Endothelial cell of umbilical vein (primary cell): ENCODE results near the gene CNTNAP4. TPM values are rescaled to one million over a fixed set of nuclear protein-coding genes. Genes with fewer than 3 reads are reported as not detected.

Source experiments
- BruUV-seq: library from RNA; stranded (reverse); fragments of 400-500 nt; replicated peaks from 2 replicates; lab custom pipeline; 2021; lab: Mats Ljungman, UMichigan
- CTCF ChIA-PET: fragments of 300-600, 350-600 bp; sonication (Branson Sonifier 250); formaldehyde crosslinking; loops from one replicate; lab custom pipeline; 2021; ENCODE audit warnings: antibody characterized with exemption, inconsistent platforms; lab: Charles Lee
- POLR2A ChIA-PET: fragments of 300-600, 350-600 bp; sonication (Branson Sonifier 250); formaldehyde crosslinking; loops from one replicate; lab custom pipeline; 2021; ENCODE audit warnings: antibody characterized with exemption, inconsistent platforms; lab: Charles Lee
- DNase-seq: peaks from one replicate; pipeline ENCODE4 v3.0.0-alpha.2; 2011; ENCODE audit warnings: low read depth, low spot score
- FAIRE-seq: peaks from 2 replicates; lab custom pipeline; 2011; peaks lifted over from hg19 to GRCh38; lab: Jason Lieb, UNC
- H2AFZ ChIP-seq: 2 replicates; pipeline ENCODE4 v1.6.0; 2012; ENCODE audit warnings: low read depth, low read length, control low read depth, inconsistent platforms
- H3K27ac ChIP-seq: 2 replicates; pipeline ENCODE4 v1.5.1; 2011; ENCODE audit warnings: low read depth, mild to moderate bottlenecking, control low read depth, low read length, moderate library complexity; ENCODE audit not compliant: insufficient read depth
- H3K27me3 ChIP-seq, 2 experiments: 2 replicates each; pipeline versions ENCODE4 v1.6.0 to v1.6.1; 2011; ENCODE audit warnings: low read length in 2 of 2, mixed read lengths in 1 of 2; ENCODE audit not compliant: control insufficient read depth in 2 of 2, insufficient read depth in 2 of 2
- H3K36me3 ChIP-seq, 2 experiments: 2 replicates in 1 of 2; 3 replicates in 1 of 2; pipeline ENCODE4 v1.5.1; 2011; ENCODE audit warnings: low read length in 2 of 2, mild to moderate bottlenecking in 1 of 2, moderate library complexity in 1 of 2; ENCODE audit not compliant: control insufficient read depth in 2 of 2, insufficient read depth in 2 of 2; ENCODE audit errors: extremely low read depth in 1 of 2
- H3K4me1 ChIP-seq: 3 replicates; pipeline ENCODE4 v1.5.1; 2011; ENCODE audit warnings: mild to moderate bottlenecking, low read length; ENCODE audit not compliant: control insufficient read depth, insufficient read depth; ENCODE audit errors: extremely low read depth
- H3K4me2 ChIP-seq: 2 replicates; pipeline ENCODE4 v1.6.1; 2011; ENCODE audit warnings: low read length, control low read depth, mixed read lengths; ENCODE audit not compliant: insufficient read depth
- H3K4me3 ChIP-seq, 3 experiments: fragments of 200-600 bp in 1 of 3; sonication (generic), shearing (Covaris generic) in 1 of 3; replicated peaks in 1 of 3; 2 replicates each; pipeline ENCODE4 v1.5.1; 2011 to 2016; ENCODE audit warnings: control low read depth in 3 of 3, low read length in 3 of 3, mild to moderate bottlenecking in 2 of 3, inconsistent platforms in 1 of 3, low read depth in 1 of 3, moderate library complexity in 1 of 3; ENCODE audit not compliant: insufficient read depth in 1 of 3
- H3K79me2 ChIP-seq: 2 replicates; pipeline ENCODE4 v1.6.0; 2012; ENCODE audit warnings: low read length, inconsistent platforms; ENCODE audit not compliant: control insufficient read depth, insufficient read depth
- H3K9ac ChIP-seq: replicated peaks from 2 replicates; pipeline ENCODE3; 2011; ENCODE audit warnings: low read length, control low read depth; ENCODE audit not compliant: insufficient read depth; ENCODE audit errors: extremely low read depth
- H3K9me1 ChIP-seq: replicated peaks from 3 replicates; pipeline ENCODE4 v1.6.0; 2011; ENCODE audit warnings: mild to moderate bottlenecking, low read length; ENCODE audit not compliant: control insufficient read depth, insufficient read depth; ENCODE audit errors: extremely low read depth
- H3K9me3 ChIP-seq: replicated peaks from 2 replicates; pipeline ENCODE4 v1.5.1; 2012; ENCODE audit warnings: low read length, inconsistent platforms; ENCODE audit not compliant: control insufficient read depth, insufficient read depth
- H4K20me1 ChIP-seq: replicated peaks from 2 replicates; pipeline ENCODE3; 2011; ENCODE audit warnings: mild to moderate bottlenecking, low read length; ENCODE audit not compliant: control insufficient read depth, insufficient read depth; ENCODE audit errors: extremely low read depth
- EZH2 ChIP-seq: IDR thresholded peaks from 2 replicates; pipeline ENCODE4 v1.6.1; 2012; ENCODE audit warnings: borderline replicate concordance, low read depth, mild to moderate bottlenecking, moderate library complexity, low read length, inconsistent platforms; ENCODE audit not compliant: severe bottlenecking
- FOS ChIP-seq: IDR thresholded peaks from 2 replicates; pipeline ENCODE4 v1.6.1; 2011; ENCODE audit warnings: mild to moderate bottlenecking, low read length, moderate library complexity, borderline replicate concordance; ENCODE audit not compliant: insufficient read depth
- GATA2 ChIP-seq: IDR thresholded peaks from 2 replicates; pipeline ENCODE4 v1.7.0; 2011; ENCODE audit warnings: low read depth, mild to moderate bottlenecking, moderate library complexity, mixed read lengths, low read length; ENCODE audit not compliant: insufficient read length, insufficient read depth
- JUN ChIP-seq: IDR thresholded peaks from 2 replicates; pipeline ENCODE4 v1.6.1; 2011; ENCODE audit warnings: borderline replicate concordance, low read depth; ENCODE audit not compliant: insufficient read length, insufficient read depth
- MYC ChIP-seq: IDR thresholded peaks from one replicate; pipeline ENCODE4 v1.6.1; 2011; ENCODE audit warnings: mild to moderate bottlenecking, low read depth, low read length
- POLR2AphosphoS5 ChIP-seq: IDR thresholded peaks from 2 replicates; pipeline ENCODE4 v1.6.1; 2012; ENCODE audit warnings: low read depth, mild to moderate bottlenecking, control low read depth, low read length, moderate library complexity; ENCODE audit not compliant: insufficient read depth
- dilution Hi-C: fragments of 300-500 bp; cut with MboI; formaldehyde crosslinking; loops from one replicate; pipeline ENCODE4 v1.15.0; 2019; ENCODE audit warnings: low sequenced_read_pairs; ENCODE audit not compliant: extremely low pct_ligation_motif_present
- intact Hi-C: fragments of 100-400 bp; cut with micrococcal nuclease; formaldehyde crosslinking; loops from one replicate; pipeline ENCODE4 v1.10.0; 2022
- polyA plus RNA-seq, 4 experiments: library from polyadenylated mRNA; depleted of rRNA in 3 of 4; stranded (reverse) in 3 of 4; unstranded in 1 of 4; fragments of >200 nt; gene quantifications; 2 replicates each; pipeline versions ENCODE4 v1.2.1 to v1.2.3, GENCODE V29; 2011 to 2012; ENCODE audit warnings: missing spikeins in 1 of 4
- total RNA-seq: library from RNA; stranded (reverse); gene quantifications from 2 replicates; pipeline ENCODE4 v1.2.3, GENCODE V29; 2021
- TF ChIP-seq, protein P1 (sequence below): IDR thresholded peaks from 2 replicates; pipeline ENCODE4 v1.6.1; 2011; ENCODE audit not compliant: insufficient read depth, insufficient read length
- TF ChIP-seq, protein P2 (sequence below), 2 donors: IDR thresholded peaks; 1 replicate in 1 of 2; 2 replicates in 1 of 2; pipeline ENCODE4 v1.5.1; 2011; ENCODE audit warnings: low read length in 2 of 2, mild to moderate bottlenecking in 2 of 2, moderate library complexity in 2 of 2, control low read depth in 1 of 2, inconsistent platforms in 1 of 2, low read depth in 1 of 2; ENCODE audit not compliant: insufficient read depth in 1 of 2; ENCODE audit errors: extremely low read depth in 1 of 2

Gene CNTNAP4
- total and polyA plus RNA-seq, 2 donors (not counting 3 experiments of a cell fraction or from before 2014, with no cell fraction given) = not detected

DNA sequence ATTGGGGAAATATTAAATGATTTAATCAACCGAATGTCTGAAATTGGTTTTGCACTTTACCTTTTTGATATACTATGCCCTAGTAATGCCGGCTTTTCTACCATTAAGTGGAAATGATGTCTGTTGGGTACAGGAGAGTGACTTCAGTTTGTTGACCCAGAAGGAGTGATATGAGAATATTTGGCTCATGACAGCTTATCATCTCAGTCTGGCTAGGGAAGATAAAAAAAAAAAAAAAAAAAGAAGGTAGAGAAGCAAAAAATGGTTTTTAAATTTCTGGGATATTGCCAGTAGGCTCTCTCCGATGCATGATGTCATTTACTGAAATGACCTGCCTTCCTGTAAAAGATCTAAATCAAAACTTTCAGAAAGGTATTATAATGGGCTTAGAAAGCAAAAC, 69.0 kb downstream of the CNTNAP4 start:
- FAIRE-seq (no peak), DNase-seq (no peak)
- Histone ChIP-seq H3K4me1 (no peaks in the 10 kb centered on the region), H3K4me2 (no peak overlapping the region), H3K9me1 (no peaks in the 10 kb centered on the region), H3K9ac (no peak overlapping the region), H3K79me2 (no peaks in the 10 kb centered on the region), H3K9me3 (no peaks in the 10 kb centered on the region), H2AFZ (no peak overlapping the region), H3K4me3 (no peak overlapping the region), H3K27ac (no peak overlapping the region), H4K20me1 (no peaks in the 10 kb centered on the region), H3K36me3 (no peaks in the 10 kb centered on the region), H3K27me3 (no peaks in the 10 kb centered on the region)
- no peak for TF ChIP-seq POLR2AphosphoS5
- TF ChIP-seq GATA2 = no peak
- TF ChIP-seq JUN = no peak
- TF ChIP-seq, protein P1, sequence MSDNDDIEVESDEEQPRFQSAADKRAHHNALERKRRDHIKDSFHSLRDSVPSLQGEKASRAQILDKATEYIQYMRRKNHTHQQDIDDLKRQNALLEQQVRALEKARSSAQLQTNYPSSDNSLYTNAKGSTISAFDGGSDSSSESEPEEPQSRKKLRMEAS = no peak
- no peak for TF ChIP-seq EZH2
- no peak for TF ChIP-seq FOS
- intact Hi-C loops (no loop called here), dilution Hi-C loops (no loop called here)
- ChIA-PET CTCF (no interaction called here), POLR2A (no interaction called here)
- no TSS peak for BruUV-seq

DNA sequence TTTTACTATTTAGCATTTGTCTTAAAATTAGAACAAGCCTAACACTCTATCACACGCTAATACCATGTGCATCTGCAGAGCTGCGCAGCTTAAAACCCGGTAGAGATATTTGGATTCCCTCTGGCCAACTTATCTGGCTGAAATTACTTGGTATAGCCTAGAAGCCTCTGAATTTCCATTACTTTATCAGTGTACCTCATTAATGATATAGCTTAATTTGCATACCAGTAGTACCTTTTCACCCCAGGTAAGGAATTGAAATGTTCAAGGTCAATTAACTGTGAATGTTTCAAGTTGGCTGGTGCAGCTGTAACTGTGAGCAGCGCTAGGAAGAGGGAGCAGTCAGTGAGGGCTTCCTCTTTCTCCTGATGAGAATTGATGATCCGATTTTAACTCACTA, 74.2 kb downstream of the CNTNAP4 start:
- TF ChIP-seq GATA2 = no peak
- TF ChIP-seq MYC = no peak
- TF ChIP-seq FOS = no peak
- TF ChIP-seq EZH2 = no peak
- TF ChIP-seq JUN = no peak
- TF ChIP-seq, protein P1 = no peak
- TF ChIP-seq, protein P2, sequence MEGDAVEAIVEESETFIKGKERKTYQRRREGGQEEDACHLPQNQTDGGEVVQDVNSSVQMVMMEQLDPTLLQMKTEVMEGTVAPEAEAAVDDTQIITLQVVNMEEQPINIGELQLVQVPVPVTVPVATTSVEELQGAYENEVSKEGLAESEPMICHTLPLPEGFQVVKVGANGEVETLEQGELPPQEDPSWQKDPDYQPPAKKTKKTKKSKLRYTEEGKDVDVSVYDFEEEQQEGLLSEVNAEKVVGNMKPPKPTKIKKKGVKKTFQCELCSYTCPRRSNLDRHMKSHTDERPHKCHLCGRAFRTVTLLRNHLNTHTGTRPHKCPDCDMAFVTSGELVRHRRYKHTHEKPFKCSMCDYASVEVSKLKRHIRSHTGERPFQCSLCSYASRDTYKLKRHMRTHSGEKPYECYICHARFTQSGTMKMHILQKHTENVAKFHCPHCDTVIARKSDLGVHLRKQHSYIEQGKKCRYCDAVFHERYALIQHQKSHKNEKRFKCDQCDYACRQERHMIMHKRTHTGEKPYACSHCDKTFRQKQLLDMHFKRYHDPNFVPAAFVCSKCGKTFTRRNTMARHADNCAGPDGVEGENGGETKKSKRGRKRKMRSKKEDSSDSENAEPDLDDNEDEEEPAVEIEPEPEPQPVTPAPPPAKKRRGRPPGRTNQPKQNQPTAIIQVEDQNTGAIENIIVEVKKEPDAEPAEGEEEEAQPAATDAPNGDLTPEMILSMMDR (IDR thresholded peaks at IDR 0.05; ENCODE audit: extremely low read depth in 1 of 2, insufficient read depth in 1 of 2, low read depth in 1 of 2, low read length in 2 of 2) = no peak
- no peak for TF ChIP-seq POLR2AphosphoS5
- intact Hi-C loops (no loop called here), dilution Hi-C loops (no loop called here)
- no peak overlapping the region for H2AFZ ChIP-seq
- H3K79me2 ChIP-seq = no peaks in the 10 kb centered on the region
- no peak for FAIRE-seq
- peaks cover 4% of the 10 kb centered on the region for H3K9me3 ChIP-seq
- no peaks in the 10 kb centered on the region for H3K4me1 ChIP-seq
- H3K4me3 ChIP-seq = no peak overlapping the region
- H3K4me2 ChIP-seq = no peak overlapping the region
- no peaks in the 10 kb centered on the region for H4K20me1 ChIP-seq
- H3K9me1 ChIP-seq = no peaks in the 10 kb centered on the region
- ChIA-PET CTCF (no interaction called here), POLR2A (no interaction called here)
- DNase-seq = no peak
- H3K9ac ChIP-seq = no peak overlapping the region
- BruUV-seq = no TSS peak
- no peaks in the 10 kb centered on the region for H3K27me3 ChIP-seq
- no peak overlapping the region for H3K27ac ChIP-seq
- H3K36me3 ChIP-seq = no peaks in the 10 kb centered on the region
